Astrocyte (in vitro differentiated cells and primary cell): ENCODE data around the gene FRMD4A. TPM values are rescaled to one million over a fixed set of nuclear protein-coding genes. Genes with fewer than 3 reads are reported as not detected.
A peak's percentile ranks its signal among the peaks of the same experiment; 100 is the strongest.

ENCODE experiments used
- DNase-seq: peaks from one replicate; pipeline ENCODE4 v3.0.0-alpha.2; 2010; ENCODE audit warnings: low read depth
- FAIRE-seq: peaks from 2 replicates; lab custom pipeline; 2011; peaks lifted over from hg19 to GRCh38; lab: Jason Lieb, UNC
- H2AFZ ChIP-seq: 2 replicates; pipeline ENCODE4 v1.6.0; 2012; ENCODE audit warnings: low read depth, low read length, inconsistent platforms
- H3K27ac ChIP-seq: 2 replicates; pipeline ENCODE4 v1.5.1; 2011; ENCODE audit warnings: low read depth, low read length, inconsistent platforms
- H3K27me3 ChIP-seq: 2 replicates; pipeline ENCODE4 v1.6.0; 2011; ENCODE audit warnings: low read length, inconsistent platforms; ENCODE audit not compliant: insufficient read depth
- H3K36me3 ChIP-seq: 2 replicates; pipeline ENCODE4 v1.5.1; 2011; ENCODE audit warnings: low read length, inconsistent platforms; ENCODE audit not compliant: insufficient read depth
- H3K4me1 ChIP-seq: 2 replicates; pipeline ENCODE4 v1.5.1; 2011; ENCODE audit warnings: low read length, inconsistent platforms; ENCODE audit not compliant: insufficient read depth
- H3K4me2 ChIP-seq: 2 replicates; pipeline ENCODE4 v1.6.0; 2012; ENCODE audit warnings: low read length, inconsistent platforms
- H3K4me3 ChIP-seq: 2 replicates; pipeline ENCODE4 v1.5.1; 2011; ENCODE audit warnings: low read depth, mild to moderate bottlenecking, low read length, inconsistent platforms; ENCODE audit not compliant: insufficient read depth
- H3K79me2 ChIP-seq: 2 replicates; pipeline ENCODE4 v1.6.0; 2012; ENCODE audit warnings: mild to moderate bottlenecking, low read length, inconsistent platforms; ENCODE audit not compliant: insufficient read depth
- H3K9ac ChIP-seq: 2 replicates; pipeline ENCODE4 v1.6.0; 2012; ENCODE audit warnings: mild to moderate bottlenecking, low read length, inconsistent platforms
- H3K9me3 ChIP-seq: 2 replicates; pipeline ENCODE4 v1.5.1; 2012; ENCODE audit warnings: low read depth, mild to moderate bottlenecking, low read length, inconsistent platforms; ENCODE audit not compliant: insufficient read depth
- H4K20me1 ChIP-seq: 2 replicates; pipeline ENCODE4 v1.6.0; 2012; ENCODE audit warnings: low read length, inconsistent platforms; ENCODE audit not compliant: insufficient read depth
- H3K27ac Mint-ChIP-seq: one replicate; pipeline ENCODE4 v1.8.0; 2021; ENCODE audit warnings: mild to moderate bottlenecking, mixed read lengths; ENCODE audit not compliant: unreplicated experiment
- H3K27me3 Mint-ChIP-seq: one replicate; pipeline ENCODE4 v1.8.0; 2021; ENCODE audit warnings: low read depth, mixed read lengths; ENCODE audit not compliant: unreplicated experiment
- H3K36me3 Mint-ChIP-seq: one replicate; pipeline ENCODE4 v1.8.0; 2021; ENCODE audit warnings: low read depth, mixed read lengths; ENCODE audit not compliant: unreplicated experiment
- H3K4me1 Mint-ChIP-seq: one replicate; pipeline ENCODE4 v1.8.0; 2021; ENCODE audit warnings: low read depth, mixed read lengths; ENCODE audit not compliant: unreplicated experiment
- H3K4me3 Mint-ChIP-seq: one replicate; pipeline ENCODE4 v1.8.0; 2021; ENCODE audit warnings: mild to moderate bottlenecking, moderate library complexity, mixed read lengths; ENCODE audit not compliant: unreplicated experiment
- H3K9me3 Mint-ChIP-seq: one replicate; pipeline ENCODE4 v1.8.0; 2021; ENCODE audit warnings: mild to moderate bottlenecking, mixed read lengths; ENCODE audit not compliant: unreplicated experiment
- CTCF ChIP-seq: IDR thresholded peaks from 2 replicates; pipeline ENCODE4 v1.5.1; 2011; ENCODE audit warnings: low read depth, mild to moderate bottlenecking, inconsistent platforms, low read length, moderate library complexity; ENCODE audit not compliant: insufficient read depth
- EZH2 ChIP-seq: IDR thresholded peaks from 2 replicates; pipeline ENCODE4 v1.6.1; 2012; ENCODE audit warnings: mild to moderate bottlenecking, low read length, inconsistent platforms; ENCODE audit not compliant: insufficient read depth
- total RNA-seq: library from RNA; stranded (reverse); gene quantifications from 2 replicates; pipeline ENCODE4 v1.2.1, GENCODE V29; 2021

FRMD4A gene
- total RNA-seq, 1 donor from 2014 or later = 82.5 TPM

DNA sequence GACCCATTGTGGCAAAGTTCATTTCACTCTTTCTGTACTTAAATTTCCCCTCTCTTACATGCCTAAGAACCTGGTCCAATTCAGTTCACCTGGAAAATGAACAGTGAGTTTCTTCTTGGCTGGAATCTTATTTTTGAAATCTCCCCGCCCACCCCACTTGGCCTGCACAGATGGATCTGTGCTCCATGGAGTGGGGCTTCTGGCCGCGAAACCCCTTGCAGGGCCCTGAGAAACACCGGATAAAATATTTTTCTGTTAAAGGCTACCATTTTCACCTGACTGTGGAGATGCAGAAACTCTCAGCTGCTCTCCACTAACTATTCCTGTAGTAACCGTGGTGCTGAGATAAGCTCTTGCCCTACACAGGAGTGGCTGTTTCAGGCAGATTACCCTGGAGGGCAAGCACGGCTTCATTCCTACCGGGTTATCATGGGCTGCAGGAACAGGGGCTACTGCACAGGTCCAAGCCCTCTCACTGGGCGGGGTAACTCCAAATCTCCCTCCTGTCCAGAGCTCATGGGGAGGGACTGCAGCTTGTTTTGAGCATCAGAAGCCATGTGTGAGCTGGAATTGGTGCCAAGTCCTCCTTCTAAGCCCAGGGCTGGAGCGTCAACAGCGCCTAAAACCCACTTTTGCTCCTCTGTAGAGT, 625.1 kb downstream of the FRMD4A start:
- Mint-ChIP-seq H3K4me1 (peaks cover 59% of the 10 kb centered on the region), H3K27ac (no peak overlapping the region)
- H3K4me2 ChIP-seq = peak overlapping the region; percentile 98

DNA sequence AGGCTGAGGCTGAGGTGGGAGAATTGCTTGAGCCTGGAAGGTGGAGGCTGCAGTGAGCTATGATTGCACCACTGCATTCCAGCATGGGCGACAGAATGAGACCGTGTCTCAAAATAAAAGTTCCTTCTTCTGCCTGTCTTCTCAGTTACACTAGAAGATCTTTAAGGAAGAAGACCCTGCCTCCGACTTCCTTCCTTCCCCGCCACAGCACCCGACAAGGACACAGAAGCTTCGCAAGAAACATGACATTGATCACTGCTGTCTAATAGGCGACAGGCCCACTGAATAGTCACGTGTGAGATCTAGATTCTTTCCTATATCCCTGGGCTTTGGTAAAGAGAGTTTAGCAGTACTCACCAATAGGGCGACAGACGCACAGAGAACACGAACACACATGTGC, 625.8 kb downstream of the FRMD4A start:
- Mint-ChIP-seq H3K4me1 (peaks cover 56% of the 10 kb centered on the region), H3K36me3 (peaks cover 14% of the 10 kb centered on the region), H3K27ac (no peak overlapping the region), H3K27me3 (no peaks in the 10 kb centered on the region), H3K9me3 (no peaks in the 10 kb centered on the region), H3K4me3 (peak overlapping the region; percentile 88)
- peaks cover 62% of the 10 kb centered on the region for H3K4me1 ChIP-seq
- TF ChIP-seq EZH2 = no peak
- peaks cover 18% of the 10 kb centered on the region for H3K36me3 ChIP-seq
- no peaks in the 10 kb centered on the region for H3K9me3 ChIP-seq
- DNase-seq (no peak), FAIRE-seq (no peak)
- H3K27ac ChIP-seq = no peak overlapping the region
- H3K27me3 ChIP-seq = no peaks in the 10 kb centered on the region
- peaks cover 99% of the 10 kb centered on the region for H3K79me2 ChIP-seq
- peaks cover 66% of the 10 kb centered on the region for H4K20me1 ChIP-seq
- no peak overlapping the region for H2AFZ ChIP-seq
- H3K4me3 ChIP-seq = peak overlapping the region; percentile 92
- peak overlapping the region; percentile 87 for H3K9ac ChIP-seq
- peak overlapping the region; percentile 98 for H3K4me2 ChIP-seq

More for the DNA sequence above, 625.1 kb downstream of the FRMD4A start:
- no peak for FAIRE-seq
- H4K20me1 ChIP-seq = peaks cover 60% of the 10 kb centered on the region
- H3K36me3 ChIP-seq = peaks cover 11% of the 10 kb centered on the region
- Mint-ChIP-seq H3K27me3 (no peaks in the 10 kb centered on the region), H3K36me3 (peaks cover 10% of the 10 kb centered on the region), H3K4me3 (peak overlapping the region; percentile 88), H3K9me3 (no peaks in the 10 kb centered on the region)
- H3K79me2 ChIP-seq = peaks cover 98% of the 10 kb centered on the region
- H3K4me1 ChIP-seq = peaks cover 68% of the 10 kb centered on the region
- no peaks in the 10 kb centered on the region for H3K9me3 ChIP-seq
- TF ChIP-seq CTCF = no peak
- no peak for TF ChIP-seq EZH2
- H2AFZ ChIP-seq = no peak overlapping the region
- H3K4me3 ChIP-seq = peak overlapping the region; percentile 92
- no peak overlapping the region for H3K27ac ChIP-seq
- H3K27me3 ChIP-seq = no peaks in the 10 kb centered on the region
- no peak for DNase-seq
- peak overlapping the region; percentile 87 for H3K9ac ChIP-seq

DNA sequence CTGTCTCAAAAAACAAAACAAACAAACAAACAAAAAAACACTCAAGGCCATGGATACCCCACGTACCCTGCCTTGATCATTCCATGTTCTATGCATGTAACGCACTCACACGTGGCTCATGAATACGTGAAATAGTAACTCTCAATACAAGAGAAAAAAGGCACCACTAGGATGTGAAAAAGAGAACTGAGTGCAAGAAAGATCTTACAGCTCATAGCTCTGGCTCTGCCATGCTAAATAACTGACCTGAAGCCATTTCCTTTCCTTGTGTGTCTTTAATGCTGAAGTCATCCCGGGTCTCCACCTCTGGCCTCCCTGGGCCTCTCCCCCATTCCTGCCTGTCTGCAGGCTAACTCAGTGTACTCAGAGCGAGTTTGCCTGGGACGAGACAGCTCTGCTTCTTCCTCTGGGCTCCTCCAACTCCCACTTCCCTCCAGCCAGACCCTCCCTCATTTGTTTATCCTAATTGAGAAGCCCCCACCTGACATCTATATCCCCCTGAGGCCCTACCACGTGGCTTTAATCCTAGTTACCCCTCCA, 626.7 kb downstream of the FRMD4A start:
- Histone ChIP-seq H4K20me1 (peaks cover 74% of the 10 kb centered on the region), H3K9ac (peak overlapping the region; percentile 87), H3K4me3 (peak overlapping the region; percentile 92), H3K27me3 (no peaks in the 10 kb centered on the region), H3K27ac (no peak overlapping the region), H3K36me3 (peaks cover 25% of the 10 kb centered on the region), H3K79me2 (peaks cover 97% of the 10 kb centered on the region), H3K4me2 (peak overlapping the region; percentile 98), H2AFZ (no peak overlapping the region), H3K9me3 (no peaks in the 10 kb centered on the region), H3K4me1 (peaks cover 53% of the 10 kb centered on the region)
- H3K4me1 Mint-ChIP-seq = peaks cover 53% of the 10 kb centered on the region
- TF ChIP-seq CTCF = no peak
- no peak for TF ChIP-seq EZH2
- DNase-seq (no peak), FAIRE-seq (no peak)
- H3K9me3 Mint-ChIP-seq = no peaks in the 10 kb centered on the region
- no peaks in the 10 kb centered on the region for H3K27me3 Mint-ChIP-seq
- peaks cover 17% of the 10 kb centered on the region for H3K36me3 Mint-ChIP-seq
- peak overlapping the region; percentile 71 for H3K27ac Mint-ChIP-seq
- H3K4me3 Mint-ChIP-seq = peak overlapping the region; percentile 64
